ENCODE measurements around the gene RYR2.

The RYR2 gene

DNA sequence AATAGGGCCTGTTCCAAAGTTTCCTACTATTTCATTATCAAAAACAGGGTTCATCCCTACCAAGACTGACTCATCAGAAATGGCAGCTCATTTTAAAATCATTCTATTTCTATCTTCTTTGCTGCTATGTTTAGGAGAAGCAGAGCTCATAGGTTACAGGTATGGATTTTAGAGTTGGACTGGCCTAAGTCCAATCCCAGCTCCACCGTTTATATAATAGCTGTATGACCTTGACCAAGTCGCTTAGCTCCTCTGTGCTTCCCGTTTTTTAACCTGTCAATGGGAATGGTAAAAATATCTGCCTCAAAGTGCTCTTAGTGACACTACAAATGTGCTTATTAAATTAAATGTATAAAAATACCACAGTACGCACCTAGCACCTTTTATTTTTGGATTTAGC is 436.1 kb downstream of the RYR2 start:
- DNase-seq = no peak

DNA sequence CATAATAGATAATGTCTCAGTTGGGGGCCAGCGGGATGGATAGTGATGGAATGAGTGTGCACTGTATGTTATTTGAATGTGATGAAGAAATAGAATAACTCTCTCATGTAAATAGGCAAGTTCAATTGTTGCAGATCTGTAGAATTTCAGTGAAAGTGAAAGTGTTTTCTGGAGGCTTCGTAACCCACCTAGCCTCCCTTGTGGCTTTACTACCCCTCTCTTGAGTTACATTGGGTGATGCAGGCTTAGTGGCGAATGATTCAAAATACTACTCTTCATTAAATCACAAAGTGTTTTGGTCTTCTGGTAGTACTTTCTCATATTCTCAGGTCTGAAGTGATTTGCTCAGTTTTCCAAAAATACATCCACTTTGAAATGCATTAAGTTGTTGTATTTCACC is 436.9 kb downstream of the RYR2 start:
- no peak for DNase-seq

DNA sequence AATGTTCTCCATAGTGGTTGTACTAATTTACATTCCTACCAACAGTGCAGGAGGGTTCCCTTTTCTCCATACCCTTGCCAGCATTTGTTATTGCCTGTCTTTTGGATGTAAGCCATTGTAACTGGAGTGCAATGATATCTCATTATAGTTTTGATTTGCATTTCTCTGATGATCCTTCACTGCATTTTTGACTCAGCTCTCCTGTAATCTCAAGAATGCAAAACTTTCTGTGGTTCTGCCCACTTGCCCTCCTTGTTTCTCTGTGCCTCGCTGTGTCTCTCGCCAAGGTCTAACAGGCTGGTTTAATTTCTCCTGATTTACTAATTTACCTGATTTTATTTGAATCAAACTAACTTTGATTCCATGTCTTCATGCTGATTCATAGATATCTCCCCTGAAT is 440.8 kb downstream of the RYR2 start:
- no peak for DNase-seq

DNA sequence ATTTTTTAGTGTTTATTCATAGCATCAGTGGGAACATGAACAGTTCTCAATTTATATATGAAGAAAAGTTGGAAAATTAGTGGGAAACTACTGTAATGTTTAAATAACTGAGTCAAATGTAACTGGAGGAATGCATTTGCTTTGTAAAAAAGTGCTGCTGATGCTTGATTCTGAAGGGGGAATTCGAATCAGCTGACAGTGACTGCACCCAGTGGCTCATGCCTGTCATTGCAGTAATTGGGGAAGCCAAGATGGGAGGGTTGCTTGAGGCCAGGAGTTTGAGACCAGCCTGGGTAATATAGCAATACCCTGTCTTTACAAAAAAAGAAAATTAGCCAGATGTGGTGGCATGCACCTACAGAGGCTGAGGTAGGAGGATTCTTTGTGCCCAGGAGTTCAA is 450.4 kb downstream of the RYR2 start:
- DNase-seq = no peak

DNA sequence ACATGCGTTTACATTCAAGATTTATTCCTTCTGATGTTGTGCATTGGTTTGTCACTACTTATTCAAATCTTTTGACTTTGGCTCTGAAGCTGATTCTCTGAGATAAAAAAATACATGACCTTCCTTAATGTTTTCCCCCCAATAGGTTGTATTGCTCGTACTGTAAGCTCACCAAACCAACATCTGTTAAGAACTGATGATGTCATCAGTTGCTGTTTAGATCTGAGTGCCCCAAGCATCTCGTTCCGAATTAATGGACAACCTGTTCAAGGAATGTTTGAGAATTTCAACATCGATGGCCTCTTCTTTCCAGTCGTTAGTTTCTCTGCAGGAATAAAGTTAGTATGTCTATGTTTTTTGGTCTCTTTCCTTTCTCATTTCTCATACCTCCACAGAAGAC is 458.6 kb downstream of the RYR2 start:
- DNase-seq = no peak

DNA sequence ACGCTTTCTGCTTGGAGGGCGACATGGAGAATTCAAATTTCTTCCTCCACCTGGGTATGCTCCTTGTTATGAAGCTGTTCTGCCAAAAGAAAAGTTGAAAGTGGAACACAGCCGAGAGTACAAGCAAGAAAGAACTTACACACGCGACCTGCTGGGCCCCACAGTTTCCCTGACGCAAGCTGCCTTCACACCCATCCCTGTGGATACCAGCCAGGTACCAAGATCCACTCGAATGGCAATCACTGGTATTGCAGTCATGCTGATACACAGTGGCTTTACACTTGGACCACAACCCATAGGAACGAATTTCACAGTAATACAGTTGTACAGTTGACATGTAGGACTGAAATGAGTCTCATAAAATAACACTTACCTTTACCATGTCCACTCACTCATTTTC is 461.3 kb downstream of the RYR2 start:
- DNase-seq = no peak

DNA sequence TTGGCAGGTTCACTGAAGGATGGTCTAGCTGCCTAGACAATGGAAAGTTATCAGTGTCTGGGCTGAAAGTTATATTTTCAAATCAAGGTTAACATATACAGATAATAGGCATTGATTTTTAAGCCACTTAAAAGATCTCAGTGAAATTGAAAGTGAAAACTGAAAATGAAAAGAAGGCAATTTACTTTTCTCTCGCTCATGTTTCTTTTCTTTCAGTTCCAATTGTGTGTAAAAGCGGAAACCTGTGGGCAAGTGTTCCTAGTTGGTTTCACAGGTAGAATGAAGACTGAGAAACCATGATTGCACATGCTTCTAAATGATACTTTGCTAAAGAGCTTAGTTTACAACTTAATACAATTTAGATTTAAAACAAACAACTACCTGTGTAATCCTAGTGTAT is 465.0 kb downstream of the RYR2 start:
- no peak for DNase-seq

DNA sequence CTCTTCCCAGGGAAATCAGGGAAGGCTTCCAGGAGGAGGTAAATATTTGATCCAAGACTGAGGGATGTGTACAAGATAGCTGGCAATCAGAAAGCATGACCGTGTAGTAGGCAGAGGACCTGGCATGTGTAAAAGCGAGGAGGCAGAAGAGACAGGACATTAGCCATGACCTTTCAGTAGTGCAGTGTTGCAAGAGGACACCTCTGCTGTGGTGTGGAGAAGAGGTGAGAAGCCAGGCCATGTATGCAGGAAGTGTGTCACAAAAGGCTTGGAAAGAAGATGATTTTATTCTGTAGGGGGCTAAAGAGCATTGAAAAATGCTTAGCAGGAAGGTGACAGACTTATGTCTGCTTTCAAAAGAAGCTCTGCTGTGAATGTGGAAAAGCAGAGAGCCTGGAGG is 467.8 kb downstream of the RYR2 start:
- no peak for DNase-seq

DNA sequence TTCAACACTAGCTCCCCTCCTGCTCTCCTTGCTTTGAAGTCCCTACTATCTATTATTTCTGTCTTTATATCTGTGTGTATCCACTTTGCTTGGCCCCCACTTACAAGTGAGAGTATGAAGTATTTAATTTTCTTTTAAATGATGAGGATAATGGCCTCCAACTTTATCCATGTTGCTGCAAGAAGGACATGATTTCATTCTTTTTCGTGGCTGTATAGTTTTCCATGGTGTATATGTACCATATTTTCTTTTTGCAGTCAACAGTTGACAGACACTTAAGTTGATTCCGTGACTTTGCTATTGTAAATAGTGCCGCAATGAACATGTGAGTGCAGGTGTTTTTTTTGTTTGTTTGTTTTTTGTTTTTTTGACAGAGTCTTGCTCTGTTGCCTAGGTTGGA is 483.1 kb downstream of the RYR2 start:
- no peak for DNase-seq

DNA sequence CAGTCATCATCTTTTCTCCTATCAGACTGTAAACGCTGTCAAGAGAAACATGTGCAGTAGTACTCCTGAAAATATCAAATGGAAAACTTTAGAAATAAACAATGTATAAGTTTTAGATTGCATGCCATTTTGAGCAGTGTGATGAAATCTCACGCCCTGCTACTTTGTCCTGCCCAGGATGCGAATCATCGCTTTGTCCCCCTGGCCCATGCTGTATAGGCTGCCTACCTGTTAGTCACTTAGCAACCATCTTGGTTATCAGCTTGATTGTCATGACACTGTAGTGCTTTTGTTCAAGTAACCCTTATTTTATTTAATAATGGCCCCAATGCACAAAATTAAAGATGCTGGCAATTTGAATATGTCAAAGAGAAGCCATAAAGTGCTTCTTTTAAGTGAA is 485.8 kb downstream of the RYR2 start:
- DNase-seq = no peak

DNA sequence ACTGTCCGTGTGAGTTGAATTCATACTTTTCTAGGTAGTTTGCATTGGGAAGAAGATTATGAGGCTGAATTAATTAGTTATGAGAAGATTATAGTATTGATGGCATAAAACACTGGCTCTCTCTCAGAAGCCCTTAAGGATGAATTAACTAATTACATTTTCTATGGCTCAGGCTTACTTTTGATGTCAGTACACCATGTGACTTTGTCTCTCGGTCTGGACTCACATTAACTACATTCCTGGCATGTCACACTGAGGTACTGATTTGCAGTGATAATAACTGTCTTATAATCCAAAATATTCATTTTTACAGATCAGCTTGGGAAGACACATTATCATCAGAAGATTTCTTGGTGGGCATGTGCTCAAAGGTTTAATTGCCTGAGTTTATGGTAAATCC is 486.6 kb downstream of the RYR2 start:
- DNase-seq = no peak

DNA sequence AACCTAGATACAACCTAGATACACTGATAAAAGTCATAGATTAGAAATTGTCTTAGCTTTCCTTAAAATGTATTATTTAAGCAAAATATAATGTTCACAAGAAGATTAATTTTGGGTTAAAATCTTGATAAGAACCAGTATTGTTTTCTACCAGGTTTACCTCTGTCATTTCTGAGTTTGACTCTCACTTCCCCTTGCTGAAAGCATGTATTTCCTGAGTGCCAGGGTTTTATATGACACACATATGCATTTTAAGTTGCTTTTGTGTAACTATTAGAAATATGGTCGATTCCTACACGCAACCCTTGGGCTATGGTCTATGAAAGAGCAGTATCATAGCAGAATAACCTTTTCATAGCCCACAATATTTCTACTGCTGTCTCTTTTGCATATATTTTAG is 497.1 kb downstream of the RYR2 start:
- DNase-seq = no peak

DNA sequence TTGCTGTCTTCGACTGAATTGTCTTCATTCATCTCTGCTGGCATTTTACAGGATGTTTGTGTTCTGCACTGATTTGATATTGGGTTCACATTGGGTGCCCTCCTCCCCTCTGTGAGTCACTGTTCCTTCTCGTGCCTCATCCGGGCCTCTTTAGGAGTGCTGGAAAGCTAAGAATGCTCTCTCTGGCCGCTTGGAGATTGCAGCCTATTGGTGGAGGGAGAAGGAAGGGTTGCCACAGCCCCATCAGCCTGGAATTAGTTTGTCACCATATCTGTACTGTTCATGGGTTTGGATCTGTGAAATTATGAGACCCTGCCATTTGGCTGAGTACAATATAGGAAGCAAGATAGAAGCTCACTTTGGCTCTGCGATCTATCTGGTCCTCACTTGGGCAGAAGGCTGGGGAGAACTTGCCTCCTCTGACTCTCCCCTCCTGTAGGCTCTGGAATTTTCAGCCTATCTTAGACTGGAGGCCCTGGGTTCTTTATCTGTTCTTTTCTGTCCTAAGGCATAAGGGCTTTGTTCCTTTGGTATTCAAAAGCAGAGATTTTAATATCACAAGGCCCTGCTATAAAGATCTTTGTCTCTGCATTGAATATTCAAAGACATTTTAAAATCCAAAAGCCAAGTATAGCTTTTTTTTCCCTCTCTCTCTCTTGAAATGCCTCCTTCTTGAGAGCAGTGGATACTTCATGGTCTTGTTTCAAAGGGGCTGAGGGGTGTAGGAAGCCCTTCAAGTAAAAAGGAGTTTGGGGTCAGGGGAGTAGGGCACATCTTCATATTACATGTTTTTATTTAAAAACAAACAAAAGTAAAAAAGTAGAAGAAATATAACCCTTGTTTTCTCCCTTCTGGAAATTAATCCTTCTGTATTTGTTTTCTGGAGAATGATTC is 500.8 kb downstream of the RYR2 start:
- DNase-seq = no peak

DNA sequence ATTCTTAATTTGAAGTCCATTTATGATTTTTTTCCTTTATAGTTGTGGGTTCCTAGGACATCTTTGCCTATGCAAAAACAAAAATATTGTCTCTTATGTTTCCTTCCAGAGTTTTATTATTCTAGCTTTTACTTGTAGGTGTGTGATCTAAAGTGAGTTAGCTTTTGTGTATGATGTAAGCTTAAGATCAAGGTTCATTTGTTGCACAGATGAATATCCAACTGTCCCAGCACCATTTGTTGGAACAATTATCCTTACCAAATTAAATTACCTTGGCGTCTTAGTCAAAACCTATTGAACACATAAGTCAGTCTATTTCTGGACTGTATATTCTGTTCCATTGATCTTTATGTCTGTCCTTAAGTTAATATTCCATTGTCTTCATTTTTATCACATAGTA is 511.1 kb downstream of the RYR2 start:
- no peak for DNase-seq

DNA sequence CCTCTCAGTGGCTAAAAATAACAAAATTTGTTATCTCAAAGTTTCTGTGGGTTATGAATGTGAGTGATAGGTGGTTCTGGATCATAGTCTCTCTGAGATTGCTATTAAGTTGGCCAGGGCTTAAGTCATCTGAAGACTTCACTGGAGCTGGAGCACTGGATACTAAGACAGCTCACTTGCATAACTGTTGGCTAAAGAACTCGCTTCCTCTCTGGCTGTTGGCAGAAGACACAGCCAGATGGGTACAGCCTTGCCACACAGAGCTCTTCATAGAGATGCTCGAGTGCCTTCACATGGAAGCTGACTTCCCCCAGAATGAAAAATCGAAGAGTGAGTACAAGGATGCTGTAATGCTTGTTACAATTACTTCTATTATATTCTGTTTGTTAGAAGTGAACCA is 514.9 kb downstream of the RYR2 start:
- DNase-seq = no peak

DNA sequence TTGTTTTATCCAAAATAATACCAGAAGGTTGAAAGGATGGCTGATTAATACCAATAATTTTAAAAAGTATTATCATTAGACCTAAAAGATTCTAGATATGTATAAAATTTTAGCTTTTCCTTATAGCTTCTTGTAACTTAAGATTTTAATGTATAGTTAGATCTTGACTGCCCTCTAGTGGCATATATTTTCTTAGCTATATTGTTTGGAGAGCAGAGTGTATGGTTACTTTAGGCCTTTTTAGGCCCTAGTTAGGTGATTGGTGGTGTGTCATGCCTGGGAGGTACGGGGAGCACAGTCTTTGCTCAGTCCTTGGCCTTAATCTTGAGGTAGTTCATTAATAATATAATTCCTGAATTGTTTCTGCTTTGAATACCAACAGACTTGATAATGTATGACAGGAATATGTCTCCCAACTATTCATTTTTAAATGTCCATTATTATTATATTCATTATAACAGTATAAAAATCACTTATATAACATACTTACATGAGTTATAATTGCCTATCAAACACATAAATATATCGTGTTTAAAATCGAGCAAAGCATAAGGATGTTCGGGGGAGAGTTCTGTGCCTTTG is 520.3 kb downstream of the RYR2 start:
- DNase-seq = no peak

DNA sequence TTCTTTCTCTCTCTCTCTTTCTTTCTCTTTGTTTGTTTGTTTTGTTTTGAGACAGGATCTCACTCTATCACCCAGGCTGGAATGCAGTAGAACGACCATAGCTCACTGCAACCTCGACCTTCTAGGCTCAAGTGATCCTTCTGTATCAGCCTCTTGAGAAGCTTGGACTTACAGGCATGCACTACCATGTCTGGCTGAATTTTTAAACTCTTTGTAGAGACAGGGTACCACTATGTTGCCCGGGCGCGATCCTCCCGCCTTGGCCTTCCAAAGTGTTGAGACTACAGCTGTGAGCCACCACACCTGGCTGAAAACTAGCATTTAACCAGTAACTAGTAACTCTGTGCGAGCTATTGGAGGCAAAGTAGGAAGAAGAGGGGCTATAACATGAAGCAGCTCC is 523.3 kb downstream of the RYR2 start:
- no peak for DNase-seq

DNA sequence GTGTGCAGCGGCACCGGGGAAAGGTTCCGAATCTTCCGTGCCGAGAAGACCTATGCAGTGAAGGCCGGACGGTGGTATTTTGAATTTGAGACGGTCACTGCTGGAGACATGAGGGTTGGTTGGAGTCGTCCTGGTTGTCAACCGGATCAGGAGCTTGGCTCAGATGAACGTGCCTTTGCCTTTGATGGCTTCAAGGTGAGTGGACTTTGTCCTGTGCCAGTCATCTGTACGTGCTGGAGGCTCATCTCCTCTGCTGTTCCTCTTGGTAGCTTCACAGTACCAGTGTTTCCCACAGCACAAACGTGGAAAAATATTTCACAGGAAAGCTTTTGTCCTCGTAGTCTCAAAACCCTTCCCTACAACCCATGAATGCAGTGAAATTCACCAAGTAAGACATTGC is 524.6 kb downstream of the RYR2 start:
- no peak for DNase-seq

DNA sequence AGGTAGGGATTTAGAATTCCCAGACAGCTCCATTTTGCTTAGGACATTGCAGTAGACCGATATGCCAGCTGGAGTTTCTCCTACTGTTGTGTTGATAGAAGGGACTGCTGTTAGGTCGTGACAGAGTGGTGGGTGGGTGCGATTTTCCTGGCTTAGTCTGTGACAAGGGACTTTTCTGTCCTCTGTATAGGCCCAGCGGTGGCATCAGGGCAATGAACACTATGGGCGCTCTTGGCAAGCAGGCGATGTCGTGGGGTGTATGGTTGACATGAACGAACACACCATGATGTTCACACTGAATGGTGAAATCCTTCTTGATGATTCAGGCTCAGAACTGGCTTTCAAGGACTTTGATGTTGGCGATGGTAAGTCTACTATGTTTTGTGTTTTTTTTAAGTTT is 527.0 kb downstream of the RYR2 start:
- no peak for DNase-seq

DNA sequence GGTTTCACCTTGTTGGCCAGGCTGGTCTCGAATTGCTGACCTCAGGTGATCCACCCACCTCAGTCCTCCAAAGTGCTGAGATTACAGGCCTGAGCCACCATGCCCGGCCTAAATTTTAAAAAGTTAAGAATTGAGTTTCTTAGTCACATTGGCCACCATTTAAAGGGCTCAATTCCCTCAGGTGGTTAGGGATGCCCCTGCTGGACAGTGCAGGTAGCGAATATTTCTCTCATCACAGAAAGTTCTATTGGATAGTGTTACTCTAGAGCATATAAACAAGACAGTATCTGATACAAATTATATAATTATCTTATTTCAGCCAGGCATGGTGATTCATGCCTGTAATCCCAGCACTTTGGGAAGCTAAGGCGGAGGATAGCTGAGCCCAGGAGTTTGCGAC is 528.5 kb downstream of the RYR2 start:
- no peak for DNase-seq

DNA sequence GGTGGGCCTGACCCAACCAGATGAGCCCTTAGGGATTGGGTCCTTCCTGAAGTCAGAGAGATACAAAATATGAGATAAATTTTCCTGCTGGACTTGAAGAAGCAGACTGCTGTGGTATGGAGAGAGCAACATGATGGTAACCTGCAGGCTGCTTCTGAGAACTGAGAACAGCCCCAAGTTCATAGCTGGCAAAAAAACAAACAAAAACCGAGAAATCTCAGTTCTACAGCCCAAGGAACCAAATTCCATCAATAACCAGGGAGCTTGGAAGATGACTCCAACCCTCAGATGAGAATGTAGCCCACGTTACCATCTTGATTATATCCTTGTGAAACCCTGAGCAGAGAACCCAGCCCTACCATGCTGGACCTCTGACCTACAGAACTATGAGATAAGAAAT is 532.6 kb downstream of the RYR2 start:
- no peak for DNase-seq

DNA sequence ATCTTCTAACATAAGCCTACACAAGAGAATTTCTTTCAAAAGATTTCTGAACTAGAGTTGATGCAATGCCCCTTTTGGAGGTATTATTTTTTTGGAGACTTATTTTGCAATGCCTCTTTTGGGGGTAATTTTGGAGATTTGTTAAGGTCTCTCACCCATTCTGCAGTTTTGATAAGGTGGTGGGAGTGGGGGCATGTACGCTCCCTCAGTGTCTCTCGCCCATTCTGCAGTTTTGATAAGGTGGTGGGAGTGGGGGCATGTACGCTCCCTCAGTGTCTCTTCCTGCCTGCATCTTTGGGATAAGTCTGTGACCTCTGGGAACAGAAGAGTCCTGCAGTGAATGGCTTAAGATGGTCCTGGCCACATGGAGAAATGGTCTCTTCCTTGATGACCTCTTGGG is 536.6 kb downstream of the RYR2 start:
- no peak for DNase-seq

DNA sequence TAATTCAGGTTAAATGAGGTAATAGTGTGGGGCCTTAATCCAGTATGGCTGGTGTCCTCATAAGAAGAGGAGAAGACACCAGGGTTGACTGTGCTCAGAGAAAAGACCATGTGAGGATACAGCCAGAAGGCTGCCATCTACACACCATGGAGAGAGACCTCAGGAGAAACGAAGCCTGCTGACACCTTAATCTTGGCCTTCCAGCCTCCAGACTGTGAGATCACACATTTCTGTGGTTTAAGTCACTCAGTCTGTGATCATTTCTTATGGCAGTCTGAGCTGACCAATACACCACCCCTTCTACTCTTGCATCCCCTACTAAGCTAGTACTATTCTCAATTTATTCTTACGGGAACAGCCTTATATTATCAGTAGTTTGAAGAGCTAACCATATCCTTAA is 538.7 kb downstream of the RYR2 start:
- DNase-seq = no peak

DNA sequence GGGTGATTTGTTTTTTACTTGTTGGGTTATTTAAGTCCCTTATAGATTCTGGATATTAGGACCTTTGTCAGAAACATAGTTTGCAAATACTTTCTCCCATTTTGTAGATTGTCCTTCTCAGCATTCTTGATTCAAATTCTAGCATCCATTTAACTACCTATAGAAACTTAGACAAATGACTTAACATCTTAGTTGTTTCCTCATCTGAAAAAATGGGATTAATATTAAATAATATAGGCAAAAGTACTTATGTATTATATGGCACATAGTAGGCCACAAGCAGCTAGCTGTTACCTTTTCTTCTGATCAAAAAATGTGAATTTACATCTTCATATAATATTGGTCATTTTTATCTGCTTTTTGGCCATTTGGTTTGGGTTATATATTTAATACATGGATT is 541.3 kb downstream of the RYR2 start:
- DNase-seq = no peak

DNA sequence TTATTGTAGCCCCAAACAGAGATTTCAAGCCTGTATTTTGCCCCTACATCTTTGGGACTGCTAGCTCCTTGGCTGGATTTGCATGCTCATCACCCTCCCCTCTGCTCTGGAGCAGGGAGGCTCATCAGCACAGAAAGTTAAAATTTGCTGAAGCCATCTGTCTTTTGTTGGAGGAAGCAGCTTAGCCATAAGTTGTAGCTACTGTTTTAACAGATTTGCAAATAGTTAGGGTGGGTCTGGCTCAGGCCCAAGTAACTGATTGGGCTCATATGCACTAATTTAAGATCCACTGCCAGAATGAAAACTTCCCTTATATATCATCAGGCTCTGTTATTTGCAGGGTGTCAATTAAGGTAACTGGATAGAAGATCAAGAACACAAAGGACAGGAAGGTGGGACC is 541.8 kb downstream of the RYR2 start:
- no peak for DNase-seq

Measured in activated gamma-delta T cell treated with Interleukin-2 at 50 U/mL for 16 hours (primary cell).